Fibroblast of lung (primary cell): Measurements from ENCODE around the gene C5orf63. TPM values are rescaled to one million over a fixed set of nuclear protein-coding genes. Genes with fewer than 3 reads are reported as not detected.
A peak's percentile ranks its signal among the peaks of the same experiment; 100 is the strongest.
"Not testable (repeated sequence)": the region's sequence is repeated elsewhere in the genome, so short reads cannot be mapped to it uniquely, and the experiment has no call there.

Experiments used
- DNase-seq, 2 donors: peaks; one replicate each; pipeline versions ENCODE4 v3.0.0 to v3.0.0-alpha.2; 2010; ENCODE audit warnings: low read depth in 2 of 2
- H2AFZ ChIP-seq: 2 replicates; pipeline ENCODE4 v1.5.1; 2012; ENCODE audit warnings: low read length, control low read depth, inconsistent platforms
- H3K27ac ChIP-seq: 2 replicates; pipeline ENCODE4 v1.5.1; 2011; ENCODE audit warnings: low read length, control low read depth; ENCODE audit not compliant: insufficient read depth
- H3K27me3 ChIP-seq: 2 replicates; pipeline ENCODE4 v1.5.1; 2011; ENCODE audit warnings: mild to moderate bottlenecking, low read length; ENCODE audit not compliant: control insufficient read depth, insufficient read depth
- H3K36me3 ChIP-seq: 2 replicates; pipeline ENCODE4 v1.5.1; 2011; ENCODE audit warnings: low read length; ENCODE audit not compliant: control insufficient read depth, insufficient read depth
- H3K4me1 ChIP-seq: 2 replicates; pipeline ENCODE4 v1.5.1; 2011; ENCODE audit warnings: low read length; ENCODE audit not compliant: control insufficient read depth, insufficient read depth; ENCODE audit errors: extremely low read depth
- H3K4me2 ChIP-seq: 2 replicates; pipeline ENCODE4 v1.5.1; 2011; ENCODE audit warnings: low read length, control low read depth; ENCODE audit not compliant: insufficient read depth; ENCODE audit errors: extremely low read depth
- H3K4me3 ChIP-seq, 4 experiments: fragments of 200-600 bp in 1 of 4; sonication (generic) in 1 of 4; replicated peaks in 1 of 4; 2 replicates each; pipeline ENCODE4 v1.5.1; 2011 to 2016; ENCODE audit warnings: low read length in 4 of 4, low read depth in 3 of 4, mild to moderate bottlenecking in 3 of 4, control low read depth in 2 of 4, inconsistent platforms in 1 of 4, mixed read lengths in 1 of 4; ENCODE audit not compliant: insufficient read depth in 1 of 4; ENCODE audit errors: control extremely low read depth in 1 of 4
- H3K79me2 ChIP-seq: 2 replicates; pipeline ENCODE4 v1.5.1; 2012; ENCODE audit warnings: mild to moderate bottlenecking, low read length, inconsistent platforms; ENCODE audit not compliant: control insufficient read depth, insufficient read depth
- H3K9ac ChIP-seq: 2 replicates; pipeline ENCODE4 v1.5.1; 2011; ENCODE audit warnings: mild to moderate bottlenecking, low read length, control low read depth; ENCODE audit not compliant: insufficient read depth
- H3K9me3 ChIP-seq: 2 replicates; pipeline ENCODE4 v1.5.1; 2012; ENCODE audit warnings: low read depth, low read length; ENCODE audit not compliant: control insufficient read depth, insufficient read depth
- H4K20me1 ChIP-seq: 2 replicates; pipeline ENCODE4 v1.5.1; 2011; ENCODE audit warnings: low read length; ENCODE audit not compliant: control insufficient read depth, insufficient read depth; ENCODE audit errors: extremely low read depth
- EZH2 ChIP-seq: IDR thresholded peaks from 2 replicates; pipeline ENCODE4 v1.5.1; 2012; ENCODE audit warnings: low read length, control low read depth, mild to moderate bottlenecking; ENCODE audit errors: missing control alignments
- polyA minus RNA-seq: library from RNA; depleted of rRNA, polyadenylated mRNA; stranded (reverse); fragments of >200 nt; gene quantifications from 2 replicates; pipeline ENCODE4 v1.2.3, GENCODE V29; 2011; ENCODE audit warnings: low replicate concordance
- polyA plus RNA-seq, 2 donors: library from polyadenylated mRNA; depleted of rRNA in 1 of 2; stranded (reverse) in 1 of 2; unstranded in 1 of 2; fragments of >200 nt; gene quantifications; 2 replicates each; pipeline ENCODE4 v1.2.1, GENCODE V29; 2011 to 2012; ENCODE audit warnings: missing spikeins in 1 of 2
- total RNA-seq: library from RNA; depleted of rRNA; stranded (reverse); fragments of >200 nt; gene quantifications from 2 replicates; pipeline ENCODE4 v1.2.1, GENCODE V29; 2014
- TF ChIP-seq, protein P1 (sequence below), 2 donors: IDR thresholded peaks in 1 of 2; conservative IDR thresholded peaks in 1 of 2; 1 replicate in 1 of 2; 2 replicates in 1 of 2; pipeline ENCODE4 v1.5.1; 2011 to 2012; ENCODE audit warnings: low read length in 2 of 2, control low read depth in 1 of 2, inconsistent platforms in 1 of 2, low read depth in 1 of 2, mild to moderate bottlenecking in 1 of 2

Gene C5orf63
- 3.6 and 4.0 TPM in 2 replicates for total RNA-seq
- 2.9 and 3.3 TPM in 2 replicates for polyA plus RNA-seq
- polyA plus RNA-seq (2012): 2.8 and 2.9 TPM in 2 replicates
- polyA minus RNA-seq: not detected in 2 replicates

GRCh38 chr5:127072861-127073846 lies at the start of gene C5orf63:
TSS of gene C5orf63 (minus strand) at chr5:127073502. CDS start at chr5:127058995, 14,507 bp downstream.
- H3K79me2 ChIP-seq: no peaks in the 10 kb centered on the region
- TF ChIP-seq, protein P1, sequence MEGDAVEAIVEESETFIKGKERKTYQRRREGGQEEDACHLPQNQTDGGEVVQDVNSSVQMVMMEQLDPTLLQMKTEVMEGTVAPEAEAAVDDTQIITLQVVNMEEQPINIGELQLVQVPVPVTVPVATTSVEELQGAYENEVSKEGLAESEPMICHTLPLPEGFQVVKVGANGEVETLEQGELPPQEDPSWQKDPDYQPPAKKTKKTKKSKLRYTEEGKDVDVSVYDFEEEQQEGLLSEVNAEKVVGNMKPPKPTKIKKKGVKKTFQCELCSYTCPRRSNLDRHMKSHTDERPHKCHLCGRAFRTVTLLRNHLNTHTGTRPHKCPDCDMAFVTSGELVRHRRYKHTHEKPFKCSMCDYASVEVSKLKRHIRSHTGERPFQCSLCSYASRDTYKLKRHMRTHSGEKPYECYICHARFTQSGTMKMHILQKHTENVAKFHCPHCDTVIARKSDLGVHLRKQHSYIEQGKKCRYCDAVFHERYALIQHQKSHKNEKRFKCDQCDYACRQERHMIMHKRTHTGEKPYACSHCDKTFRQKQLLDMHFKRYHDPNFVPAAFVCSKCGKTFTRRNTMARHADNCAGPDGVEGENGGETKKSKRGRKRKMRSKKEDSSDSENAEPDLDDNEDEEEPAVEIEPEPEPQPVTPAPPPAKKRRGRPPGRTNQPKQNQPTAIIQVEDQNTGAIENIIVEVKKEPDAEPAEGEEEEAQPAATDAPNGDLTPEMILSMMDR (conservative IDR thresholded peaks at IDR 0.05 in 1 of 2, IDR thresholded peaks at IDR 0.05 in 1 of 2; ENCODE audit: low read depth in 1 of 2, low read length in 2 of 2): peak in 1 of 2 donors; percentile 10
- TF ChIP-seq EZH2: no peak
- no peaks in the 10 kb centered on the region for H3K27me3 ChIP-seq
- H3K9ac ChIP-seq: peak within 1 kb of the TSS; percentile 32
- peak within 1 kb of the TSS; percentile 71 for H2AFZ ChIP-seq
- H4K20me1 ChIP-seq: no peaks in the 10 kb centered on the region
- H3K9me3 ChIP-seq: no peaks in the 10 kb centered on the region
- H3K27ac ChIP-seq: no peak within 1 kb of the TSS
- DNase-seq: peak; percentile 26 to 54
- H3K4me1 ChIP-seq: no peaks in the 10 kb centered on the region
- peak within 1 kb of the TSS; percentile 56 to 83 (median 68) for H3K4me3 ChIP-seq
- H3K36me3 ChIP-seq: no peaks in the 10 kb centered on the region
- peak within 1 kb of the TSS; percentile 75 for H3K4me2 ChIP-seq

DNA sequence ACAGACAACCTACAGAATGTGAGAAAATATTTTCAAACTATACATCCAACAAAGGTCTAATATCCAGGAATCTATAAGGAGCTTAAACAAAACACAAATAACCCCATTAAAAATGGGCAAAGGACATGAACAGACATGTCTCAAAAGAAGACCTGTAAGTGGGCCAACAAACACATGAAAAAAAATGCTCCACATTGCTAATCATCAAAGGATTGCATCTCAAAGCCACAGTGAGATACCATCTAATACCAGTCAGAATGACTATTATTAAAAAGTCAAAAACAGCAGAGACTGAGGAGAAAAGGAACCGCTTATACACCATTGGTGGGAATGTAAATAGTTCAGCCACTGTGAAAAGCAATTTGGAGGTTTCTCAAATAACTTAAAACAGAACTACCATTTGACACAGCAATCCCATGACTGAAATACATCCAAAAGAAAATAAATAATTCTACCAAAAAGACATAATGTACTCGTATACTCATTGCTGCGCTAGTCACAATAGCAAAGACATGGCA lies 39.1 kb upstream of the C5orf63 start:
- Histone ChIP-seq H4K20me1 (no peaks in the 10 kb centered on the region), H3K9ac (no peak overlapping the region)
- DNase-seq: peak; percentile 10 to 71

DNA sequence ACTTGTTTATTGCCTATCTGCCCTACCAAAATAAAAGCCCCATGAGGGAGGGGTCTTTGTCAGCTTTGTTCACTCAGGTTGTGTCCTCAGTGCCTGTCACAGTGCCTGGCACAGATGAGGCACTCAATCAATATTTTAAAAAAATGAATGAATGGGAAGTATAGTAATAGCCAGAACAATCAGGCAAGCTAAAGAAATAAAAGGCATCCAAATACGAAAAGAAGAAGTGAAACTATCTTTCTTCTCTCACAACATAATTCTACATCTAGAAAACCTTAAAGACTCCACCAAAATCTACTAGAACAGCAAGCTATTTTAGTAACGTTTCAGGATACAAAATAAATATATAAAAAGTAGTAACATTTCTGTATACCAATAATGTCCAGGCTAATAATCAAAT lies 37.8 kb upstream of the C5orf63 start:
- no peaks in the 10 kb centered on the region for H3K9me3 ChIP-seq
- H3K36me3 ChIP-seq: no peaks in the 10 kb centered on the region
- H3K27ac ChIP-seq: no peak overlapping the region
- H3K4me3 ChIP-seq: no peak overlapping the region
- no peak overlapping the region for H3K4me2 ChIP-seq
- no peak overlapping the region for H3K9ac ChIP-seq
- DNase-seq: no peak
- H4K20me1 ChIP-seq: no peaks in the 10 kb centered on the region
- no peaks in the 10 kb centered on the region for H3K27me3 ChIP-seq
- no peak overlapping the region for H2AFZ ChIP-seq
- no peaks in the 10 kb centered on the region for H3K79me2 ChIP-seq
- no peak for TF ChIP-seq EZH2
- TF ChIP-seq, protein P1 (conservative IDR thresholded peaks at IDR 0.05 in 1 of 2, IDR thresholded peaks at IDR 0.05 in 1 of 2; ENCODE audit: low read depth in 1 of 2, low read length in 2 of 2): no peak
- H3K4me1 ChIP-seq: no peaks in the 10 kb centered on the region

More for the DNA sequence above, 39.1 kb upstream of the C5orf63 start:
- Histone ChIP-seq H2AFZ (no peak overlapping the region), H3K4me3 (no peak overlapping the region), H3K27ac (no peak overlapping the region), H3K36me3 (no peaks in the 10 kb centered on the region), H3K4me2 (no peak overlapping the region), H3K79me2 (no peaks in the 10 kb centered on the region), H3K4me1 (no peaks in the 10 kb centered on the region), H3K9me3 (no peaks in the 10 kb centered on the region), H3K27me3 (no peaks in the 10 kb centered on the region)
- TF ChIP-seq EZH2: no peak
- TF ChIP-seq, protein P1 (conservative IDR thresholded peaks at IDR 0.05 in 1 of 2, IDR thresholded peaks at IDR 0.05 in 1 of 2; ENCODE audit: low read depth in 1 of 2, low read length in 2 of 2): no peak

- DNase-seq, H3K4me1 ChIP-seq, H3K27me3 ChIP-seq, H3K4me2 ChIP-seq, H3K36me3 ChIP-seq, H3K9ac ChIP-seq, H2AFZ ChIP-seq, H3K9me3 ChIP-seq, H3K79me2 ChIP-seq, H3K4me3 ChIP-seq, H4K20me1 ChIP-seq, H3K27ac ChIP-seq: not testable (repeated sequence)
Observed at GRCh38 chr5:127108624-127109260, 35.4 kb upstream of the C5orf63 start.
